Cardiac fibroblast (primary cell): Measurements from ENCODE around the gene AKR1A1.

Experiments used
- DNase-seq, 2 donors: peaks; one replicate each; pipeline versions ENCODE4 v3.0.0 to v3.0.0-alpha.2; 2010; ENCODE audit warnings: low read depth in 2 of 2
- H3K4me3 ChIP-seq, 2 donors: replicated peaks in 1 of 2; 1 replicate in 1 of 2; 2 replicates in 1 of 2; pipeline ENCODE4 v1.5.1; 2011; ENCODE audit warnings: low read depth in 2 of 2, low read length in 2 of 2, mild to moderate bottlenecking in 2 of 2, moderate library complexity in 1 of 2
- TF ChIP-seq, protein P1 (sequence below): IDR thresholded peaks from one replicate; pipeline ENCODE4 v1.5.1; 2011; ENCODE audit warnings: low read depth, mild to moderate bottlenecking, low read length, inconsistent platforms

The AKR1A1 gene

DNA sequence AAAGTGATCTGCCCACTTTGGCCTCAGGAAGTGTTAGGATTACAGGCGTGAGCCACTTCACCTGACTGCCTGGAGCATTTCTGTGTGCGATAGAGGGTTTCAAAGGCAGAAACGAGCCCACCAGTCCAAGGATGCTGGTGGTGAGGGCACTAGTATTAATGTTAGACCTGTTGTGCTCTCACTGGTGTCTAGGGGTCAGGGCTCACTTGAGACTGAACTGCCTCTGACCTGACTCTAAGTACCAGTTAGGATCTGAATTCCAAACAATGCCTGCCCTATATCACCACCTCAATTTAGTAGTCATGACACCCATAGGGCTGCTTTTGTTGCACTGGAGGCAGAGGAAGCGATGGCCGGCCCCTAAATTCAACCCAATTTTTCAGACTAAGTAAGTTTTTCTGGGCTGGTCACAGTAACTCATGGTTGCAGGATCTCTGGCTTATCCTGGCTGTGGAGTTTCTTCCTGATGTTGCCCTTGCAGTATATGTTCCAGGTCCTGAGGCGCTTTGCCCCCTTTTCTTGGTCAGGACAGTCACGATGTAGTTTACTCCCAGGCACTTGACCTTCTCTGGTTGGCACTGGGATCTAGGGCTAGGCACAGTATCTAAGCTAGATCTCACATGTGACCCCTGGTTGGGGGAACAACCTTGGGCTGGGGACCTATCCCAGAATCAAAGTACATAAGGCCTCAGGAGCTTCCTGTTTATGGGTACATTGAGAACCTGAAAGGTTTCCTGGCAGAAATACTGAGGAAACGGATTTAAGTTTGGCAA, 68.7 kb downstream of the AKR1A1 start:
- TF ChIP-seq, protein P1, sequence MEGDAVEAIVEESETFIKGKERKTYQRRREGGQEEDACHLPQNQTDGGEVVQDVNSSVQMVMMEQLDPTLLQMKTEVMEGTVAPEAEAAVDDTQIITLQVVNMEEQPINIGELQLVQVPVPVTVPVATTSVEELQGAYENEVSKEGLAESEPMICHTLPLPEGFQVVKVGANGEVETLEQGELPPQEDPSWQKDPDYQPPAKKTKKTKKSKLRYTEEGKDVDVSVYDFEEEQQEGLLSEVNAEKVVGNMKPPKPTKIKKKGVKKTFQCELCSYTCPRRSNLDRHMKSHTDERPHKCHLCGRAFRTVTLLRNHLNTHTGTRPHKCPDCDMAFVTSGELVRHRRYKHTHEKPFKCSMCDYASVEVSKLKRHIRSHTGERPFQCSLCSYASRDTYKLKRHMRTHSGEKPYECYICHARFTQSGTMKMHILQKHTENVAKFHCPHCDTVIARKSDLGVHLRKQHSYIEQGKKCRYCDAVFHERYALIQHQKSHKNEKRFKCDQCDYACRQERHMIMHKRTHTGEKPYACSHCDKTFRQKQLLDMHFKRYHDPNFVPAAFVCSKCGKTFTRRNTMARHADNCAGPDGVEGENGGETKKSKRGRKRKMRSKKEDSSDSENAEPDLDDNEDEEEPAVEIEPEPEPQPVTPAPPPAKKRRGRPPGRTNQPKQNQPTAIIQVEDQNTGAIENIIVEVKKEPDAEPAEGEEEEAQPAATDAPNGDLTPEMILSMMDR: no peak
- no peak overlapping the region for H3K4me3 ChIP-seq
- no peak for DNase-seq
